ENCODE results near the gene HEBP1.

GRCh38 chr12:12984149-12984548 is 15.9 kb downstream of the HEBP1 start:
- TF ChIP-seq CTCF (IDR thresholded peaks at IDR 0.05) (no peak), POLR2A (IDR thresholded peaks at IDR 0.05; ENCODE audit: low read depth) (no peak)

Data from esophagus muscularis mucosa (tissue), 3 donors.